Stomach (tissue), 9 donors: Measurements from ENCODE around the gene KRT85. TPM values are rescaled to one million over a fixed set of nuclear protein-coding genes. Genes with fewer than 3 reads are reported as not detected.

ENCODE experiments used
- DNase-seq, 2 donors: peaks; one replicate each; pipeline versions ENCODE4 v3.0.0 to v3.0.0-alpha.2; 2013 to 2019
- H3K27ac ChIP-seq, 5 donors: fragments of 200-600 bp in 4 of 5; sonication (generic) in 4 of 5; one replicate each; pipeline ENCODE4 v1.5.1; 2013 to 2019; ENCODE audit warnings: mild to moderate bottlenecking in 1 of 5, moderate library complexity in 1 of 5
- H3K27me3 ChIP-seq, 3 donors: fragments of 200-600 bp; sonication (generic); one replicate each; pipeline ENCODE4 v1.5.1; 2017 to 2019; ENCODE audit warnings: mixed run types in 1 of 3
- H3K36me3 ChIP-seq, 4 donors: fragments of 200-600 bp; sonication (generic); 1 replicate in 3 of 4; 2 replicates in 1 of 4; pipeline ENCODE4 v1.5.1; 2016 to 2019
- H3K4me1 ChIP-seq, 4 donors: fragments of 200-600 bp; sonication (generic); one replicate each; pipeline ENCODE4 v1.5.1; 2016 to 2019
- H3K4me3 ChIP-seq, 4 donors: fragments of 200-600 bp; sonication (generic) in 3 of 4; one replicate each; pipeline ENCODE4 v1.5.1; 2016 to 2019; ENCODE audit warnings: mild to moderate bottlenecking in 1 of 4
- H3K9me3 ChIP-seq, 4 donors: fragments of 200-600 bp; sonication (generic); one replicate each; pipeline ENCODE4 v1.5.1; 2016 to 2019
- EP300 ChIP-seq: sonication (generic); formaldehyde crosslinking; IDR thresholded peaks from one replicate; pipeline ENCODE4 v1.6.1; 2017; ENCODE audit warnings: antibody characterized with exemption
- POLR2A ChIP-seq, 4 donors: fragments of 450-650 bp; IDR thresholded peaks; one replicate each; pipeline ENCODE4 v1.6.1; 2016; ENCODE audit warnings: antibody characterized with exemption in 4 of 4, control low read depth in 2 of 4, mild to moderate bottlenecking in 1 of 4, moderate library complexity in 1 of 4
- POLR2AphosphoS5 ChIP-seq, 3 donors: sonication (generic); formaldehyde crosslinking; IDR thresholded peaks; one replicate each; pipeline ENCODE4 v1.6.1; 2016; ENCODE audit warnings: antibody characterized with exemption in 3 of 3
- WGBS, 5 donors: extraction: QIAGEN DNeasy Blood & Tissue Kit in 3 of 5; methylation state at CpG; one replicate each; pipeline versions ENCODE4 v1.1.5 to v1.1.7; 2013 to 2018; 5-methylcytosine and 5-hydroxymethylcytosine counted together
- intact Hi-C: fragments of 100-400 bp; cut with DNase I; formaldehyde crosslinking; loops from one replicate; pipeline ENCODE4 v1.15.1; 2023; ENCODE audit warnings: low total_unique reads
- polyA plus RNA-seq, 3 donors: library from polyadenylated mRNA; stranded (reverse); fragments of 200-250 nt; gene quantifications; one replicate each; pipeline ENCODE4 v1.2.3, GENCODE V29; 2013
- total RNA-seq, 5 donors: library from RNA; depleted of rRNA; stranded (reverse); fragments of >200 nt; gene quantifications; one replicate each; pipeline versions ENCODE4 v1.1.0 to v1.2.3, GENCODE V29; 2014 to 2016
- TF ChIP-seq, protein P1 (sequence below), 7 experiments: fragments of 450-650 bp in 4 of 7; fragments of 200-600 bp in 3 of 7; sonication (generic) in 3 of 7; IDR thresholded peaks; one replicate each; pipeline ENCODE4 v1.5.1; 2016 to 2019; ENCODE audit warnings: antibody characterized with exemption in 7 of 7, control low read depth in 2 of 7, mild to moderate bottlenecking in 1 of 7
- donor health status: healthy with polysubstance abuse.
- donor health status: Bipolar disorder and iron deficiency.
- donor health status: healthy.

Gene KRT85
- total and polyA plus RNA-seq, 8 donors: not detected

DNA sequence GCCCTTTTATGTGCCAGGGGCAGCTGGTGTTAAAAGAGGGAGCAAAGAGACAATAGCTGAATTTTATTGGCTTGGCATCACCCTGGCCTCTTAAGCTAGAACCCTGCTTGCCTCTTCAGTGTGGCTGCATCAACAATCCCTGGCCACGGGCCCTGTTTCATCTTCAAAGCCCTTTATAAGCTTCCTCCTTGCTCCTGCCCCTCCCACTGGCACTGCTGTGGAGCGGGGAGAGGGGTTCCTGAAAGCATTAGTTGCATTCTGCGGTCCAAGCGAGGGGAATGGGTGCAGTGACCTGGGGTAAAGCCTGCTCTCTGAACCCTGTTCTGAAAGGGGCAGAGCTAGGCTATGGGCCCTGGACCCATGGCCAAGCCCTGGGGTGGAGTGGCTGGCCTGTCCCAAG, 45.9 kb downstream of the KRT85 start:
- WGBS, 5 donors: 57 to 78% (median 75%) methylated on average over 4 of the region's 4 CpGs

DNA sequence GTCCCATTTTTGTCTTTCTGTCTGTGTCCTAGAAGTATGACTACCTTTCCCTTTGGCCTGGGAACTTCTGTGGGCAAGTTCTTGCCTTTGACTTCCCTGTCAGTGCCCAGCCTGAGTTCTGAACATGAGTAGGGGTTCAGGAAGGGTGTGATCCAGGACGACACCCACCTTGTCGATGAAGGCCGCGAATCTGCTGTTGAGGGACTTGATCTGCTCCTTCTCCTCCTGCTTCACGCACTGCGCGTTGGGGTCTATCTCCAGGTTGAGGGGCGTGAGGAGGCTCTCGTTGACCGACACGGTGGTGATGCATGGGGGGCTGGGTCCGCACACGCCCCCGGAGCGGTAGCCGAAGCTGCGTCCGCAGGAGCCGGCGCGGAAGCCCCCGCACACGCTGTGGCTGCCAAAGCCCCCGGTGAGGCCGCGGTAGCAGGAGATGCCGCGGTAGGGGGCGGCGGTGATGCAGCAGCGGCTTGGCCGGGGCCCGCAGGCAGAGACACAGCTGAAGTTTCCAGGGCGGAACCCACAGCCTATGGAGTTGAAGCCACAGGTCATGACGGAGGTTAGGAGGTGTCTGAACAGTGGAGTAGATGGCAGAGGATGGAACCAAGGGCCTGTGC, 46.4 kb downstream of the KRT85 start, which contains the start of gene KRT83:
TSS of gene KRT83 (minus strand) at position 615 of the 617 bp plus-strand sequence. CDS start at position 552, 63 bp downstream.
- no peak within 1 kb of the TSS for H3K4me3 ChIP-seq
- H3K36me3 ChIP-seq: no peaks in the 10 kb centered on the region
- DNase-seq: no peak
- no peaks in the 10 kb centered on the region for H3K4me1 ChIP-seq
- TF ChIP-seq POLR2A (IDR thresholded peaks at IDR 0.05) (no peak), EP300 (no peak), POLR2AphosphoS5 (IDR thresholded peaks at IDR 0.05) (no peak)
- TF ChIP-seq, protein P1, sequence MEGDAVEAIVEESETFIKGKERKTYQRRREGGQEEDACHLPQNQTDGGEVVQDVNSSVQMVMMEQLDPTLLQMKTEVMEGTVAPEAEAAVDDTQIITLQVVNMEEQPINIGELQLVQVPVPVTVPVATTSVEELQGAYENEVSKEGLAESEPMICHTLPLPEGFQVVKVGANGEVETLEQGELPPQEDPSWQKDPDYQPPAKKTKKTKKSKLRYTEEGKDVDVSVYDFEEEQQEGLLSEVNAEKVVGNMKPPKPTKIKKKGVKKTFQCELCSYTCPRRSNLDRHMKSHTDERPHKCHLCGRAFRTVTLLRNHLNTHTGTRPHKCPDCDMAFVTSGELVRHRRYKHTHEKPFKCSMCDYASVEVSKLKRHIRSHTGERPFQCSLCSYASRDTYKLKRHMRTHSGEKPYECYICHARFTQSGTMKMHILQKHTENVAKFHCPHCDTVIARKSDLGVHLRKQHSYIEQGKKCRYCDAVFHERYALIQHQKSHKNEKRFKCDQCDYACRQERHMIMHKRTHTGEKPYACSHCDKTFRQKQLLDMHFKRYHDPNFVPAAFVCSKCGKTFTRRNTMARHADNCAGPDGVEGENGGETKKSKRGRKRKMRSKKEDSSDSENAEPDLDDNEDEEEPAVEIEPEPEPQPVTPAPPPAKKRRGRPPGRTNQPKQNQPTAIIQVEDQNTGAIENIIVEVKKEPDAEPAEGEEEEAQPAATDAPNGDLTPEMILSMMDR (IDR thresholded peaks at IDR 0.05): no peak
- intact Hi-C loops: no loop called here
- H3K9me3 ChIP-seq: no peaks in the 10 kb centered on the region
- peaks cover 0 to 56% (median 13%) of the 10 kb centered on the region in 3 donors for H3K27me3 ChIP-seq
- H3K27ac ChIP-seq: no peak within 1 kb of the TSS
- WGBS, 5 donors: 59 to 77% (median 73%) methylated on average over 35 of the region's 35 CpGs

More for the DNA sequence above, 45.9 kb downstream of the KRT85 start:
- H3K27me3 ChIP-seq: peaks cover 0 to 56% (median 13%) of the 10 kb centered on the region in 3 donors
- no peak for DNase-seq
- H3K36me3 ChIP-seq: no peaks in the 10 kb centered on the region
- no peak overlapping the region for H3K27ac ChIP-seq
- H3K4me1 ChIP-seq: no peaks in the 10 kb centered on the region
- intact Hi-C loops: no loop called here
- TF ChIP-seq POLR2AphosphoS5 (IDR thresholded peaks at IDR 0.05) (no peak), EP300 (no peak), POLR2A (IDR thresholded peaks at IDR 0.05) (no peak)
- TF ChIP-seq, protein P1 (IDR thresholded peaks at IDR 0.05): no peak
- H3K4me3 ChIP-seq: no peak overlapping the region
- H3K9me3 ChIP-seq: no peaks in the 10 kb centered on the region

DNA sequence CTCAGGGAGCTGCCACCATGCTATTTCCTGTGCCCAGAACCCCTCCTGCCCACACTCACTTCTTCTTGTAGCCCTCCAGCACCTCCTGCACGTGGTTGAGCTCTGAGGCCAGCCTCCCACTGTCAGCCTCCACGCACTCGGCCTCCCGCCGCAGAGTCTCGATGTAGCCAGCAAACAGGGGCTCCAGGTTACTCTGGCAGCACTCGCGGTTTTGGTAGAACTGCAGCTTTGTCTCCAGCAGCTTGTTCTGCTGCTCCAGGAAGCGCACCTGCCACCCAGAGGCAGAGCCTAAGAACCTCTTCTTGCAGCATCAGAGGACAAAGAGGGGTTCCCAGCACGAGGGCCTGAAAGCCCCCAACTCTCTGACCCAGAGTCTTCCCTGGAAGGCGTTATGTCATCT, 48.2 kb downstream of the KRT85 start:
- no peaks in the 10 kb centered on the region for H3K4me1 ChIP-seq
- no peak overlapping the region for H3K4me3 ChIP-seq
- peak in 1 of 2 donors; percentile 46 for DNase-seq
- TF ChIP-seq POLR2A (IDR thresholded peaks at IDR 0.05) (no peak), EP300 (no peak), POLR2AphosphoS5 (IDR thresholded peaks at IDR 0.05) (no peak)
- TF ChIP-seq, protein P1 (IDR thresholded peaks at IDR 0.05): no peak
- intact Hi-C loops: no loop called here
- H3K36me3 ChIP-seq: no peaks in the 10 kb centered on the region
- peaks cover 0 to 62% (median 13%) of the 10 kb centered on the region in 3 donors for H3K27me3 ChIP-seq
- WGBS, 5 donors: 50 to 63% (median 57%) methylated on average over 11 of the region's 11 CpGs
- no peaks in the 10 kb centered on the region for H3K9me3 ChIP-seq
- no peak overlapping the region for H3K27ac ChIP-seq

DNA sequence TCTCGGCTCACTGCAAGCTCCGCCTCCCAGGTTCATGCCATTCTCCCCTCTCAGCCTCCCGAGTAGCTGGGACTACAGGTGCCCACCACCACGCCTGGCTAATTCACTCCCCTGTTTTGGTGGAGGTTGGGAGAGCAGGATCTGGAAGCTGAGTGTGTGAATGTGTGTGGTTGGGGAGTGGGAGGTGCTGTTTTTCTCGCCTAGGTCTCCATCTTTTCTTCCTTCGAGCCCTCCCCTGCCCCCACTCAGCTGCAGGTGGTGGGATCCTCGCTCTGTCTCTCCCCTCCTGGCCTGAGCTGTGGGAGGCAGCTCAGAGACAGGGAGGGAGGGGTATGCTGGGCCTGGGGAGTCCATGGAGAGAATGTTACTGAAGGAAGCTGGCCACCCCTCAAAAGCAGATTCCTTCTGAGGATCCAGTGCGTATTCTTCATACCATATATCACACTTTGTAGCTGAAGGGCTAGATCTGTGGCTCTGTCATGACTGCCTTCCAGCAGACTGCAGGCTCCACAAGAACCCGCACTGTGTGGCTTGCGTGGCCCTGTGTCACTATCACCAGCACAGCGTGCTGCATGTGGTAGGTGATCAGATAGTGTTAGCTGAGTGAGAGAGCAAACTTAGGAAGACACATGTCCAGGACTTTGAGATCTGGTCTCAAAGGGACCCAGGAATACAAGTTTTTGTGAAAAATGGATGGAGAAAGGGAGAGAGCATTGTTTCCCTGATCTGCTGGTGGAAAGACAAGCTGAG, 48.9 kb downstream of the KRT85 start:
- TF ChIP-seq POLR2A (IDR thresholded peaks at IDR 0.05) (no peak), POLR2AphosphoS5 (IDR thresholded peaks at IDR 0.05) (no peak)
- TF ChIP-seq, protein P1 (IDR thresholded peaks at IDR 0.05): no peak
- Histone ChIP-seq H3K27me3 (peaks cover 0 to 66% (median 13%) of the 10 kb centered on the region in 3 donors), H3K36me3 (no peaks in the 10 kb centered on the region), H3K27ac (no peak overlapping the region), H3K4me1 (no peaks in the 10 kb centered on the region), H3K9me3 (no peaks in the 10 kb centered on the region), H3K4me3 (no peak overlapping the region)
- intact Hi-C loops: no loop called here
- 82 to 92% (median 85%) methylated on average over 11 of the region's 11 CpGs for WGBS, 5 donors
- DNase-seq: no peak
